MM.1S (cell line): ENCODE data around the gene GEMIN5.
A peak's percentile ranks its signal among the peaks of the same experiment; 100 is the strongest.

ENCODE experiments used
- DNase-seq: peaks from one replicate; pipeline ENCODE4 v3.0.0-alpha.2; 2015
- H2AFZ ChIP-seq: fragments of 300-600 bp; sonication (generic); 2 replicates; pipeline ENCODE4 v1.6.0; 2016; ENCODE audit warnings: antibody characterized with exemption, low read length
- H3F3A ChIP-seq: fragments of 300-600 bp; sonication (generic); 2 replicates; pipeline ENCODE4 v1.6.1; 2016; ENCODE audit warnings: mild to moderate bottlenecking, antibody characterized with exemption, low read length, moderate library complexity, mixed read lengths; ENCODE audit not compliant: insufficient read depth
- H3K27ac ChIP-seq: fragments of 300-600 bp; sonication (generic); 2 replicates; pipeline ENCODE4 v1.5.1; 2016; ENCODE audit warnings: mild to moderate bottlenecking, low read length
- H3K27me3 ChIP-seq: fragments of 300-600 bp; sonication (generic); replicated peaks from 2 replicates; pipeline ENCODE4 v1.6.0; 2016; ENCODE audit warnings: low read length; ENCODE audit not compliant: insufficient read depth
- H3K36me3 ChIP-seq: fragments of 300-600 bp; sonication (generic); replicated peaks from 2 replicates; pipeline ENCODE4 v1.6.1; 2016; ENCODE audit warnings: mild to moderate bottlenecking, low read length, mixed read lengths; ENCODE audit not compliant: insufficient read depth
- H3K4me1 ChIP-seq: fragments of 300-600 bp; sonication (generic); 2 replicates; pipeline ENCODE4 v1.6.1; 2016; ENCODE audit warnings: low read length, mixed read lengths
- H3K4me2 ChIP-seq: fragments of 300-600 bp; sonication (generic); 2 replicates; pipeline ENCODE4 v1.6.0; 2016; ENCODE audit warnings: low read depth, low read length
- H3K4me3 ChIP-seq: fragments of 300-600 bp; sonication (generic); 2 replicates; pipeline ENCODE4 v1.5.1; 2016; ENCODE audit warnings: low read length, mixed read lengths
- H3K79me2 ChIP-seq: fragments of 300-600 bp; sonication (generic); 2 replicates; pipeline ENCODE4 v1.6.1; 2016; ENCODE audit warnings: mixed run types, low read length, mixed read lengths
- H3K9ac ChIP-seq: fragments of 300-600 bp; sonication (generic); 2 replicates; pipeline ENCODE4 v1.6.1; 2016; ENCODE audit warnings: low read length, mixed read lengths
- H3K9me2 ChIP-seq: fragments of 300-600 bp; sonication (generic); replicated peaks from 2 replicates; pipeline ENCODE4 v1.6.1; 2016; ENCODE audit warnings: mild to moderate bottlenecking, low read length, mixed read lengths; ENCODE audit not compliant: insufficient read depth
- H3K9me3 ChIP-seq: fragments of 300-600 bp; sonication (generic); replicated peaks from 2 replicates; pipeline ENCODE4 v1.6.1; 2016; ENCODE audit warnings: mild to moderate bottlenecking, low read length, mixed read lengths; ENCODE audit not compliant: insufficient read depth
- H4K20me1 ChIP-seq: fragments of 300-600 bp; sonication (generic); 2 replicates; pipeline ENCODE4 v1.6.1; 2016; ENCODE audit warnings: mild to moderate bottlenecking, low read length, moderate library complexity, mixed read lengths; ENCODE audit not compliant: insufficient read depth
- EZH2 ChIP-seq: fragments of 300-600 bp; sonication (generic); optimal IDR thresholded peaks from 2 replicates; pipeline ENCODE3; 2017; ENCODE audit warnings: low read depth, mild to moderate bottlenecking, antibody characterized with exemption, low read length, mixed read lengths
- EZH2phosphoT487 ChIP-seq: fragments of 300-600 bp; sonication (generic); IDR thresholded peaks from 2 replicates; pipeline ENCODE4 v1.6.1; 2018; ENCODE audit warnings: antibody characterized with exemption, low read length
- TF ChIP-seq, protein P1 (sequence below): fragments of 300-600 bp; sonication (generic); IDR thresholded peaks from 2 replicates; pipeline ENCODE4 v1.5.1; 2016; ENCODE audit warnings: antibody characterized with exemption, low read length, mixed read lengths

GEMIN5 gene

DNA sequence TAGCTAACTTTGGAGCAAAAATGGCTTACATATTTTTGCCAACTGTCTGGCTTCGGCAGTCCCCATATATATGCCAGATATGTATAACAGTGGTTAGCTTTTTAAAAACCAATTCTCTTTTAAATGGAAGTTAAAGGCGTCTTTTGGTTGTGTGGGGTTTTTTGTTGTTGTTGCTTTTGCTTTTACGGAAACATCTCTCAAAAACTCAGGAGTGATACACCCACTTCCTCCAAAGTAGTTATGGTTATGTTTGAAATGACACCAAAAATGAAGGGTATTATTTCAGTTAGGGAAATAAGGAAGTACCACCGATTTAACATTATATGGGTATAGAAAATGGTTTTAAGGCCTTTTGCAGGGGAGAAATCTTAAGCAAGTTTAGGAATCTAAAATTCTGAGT is 77.2 kb downstream of the GEMIN5 start:
- H3F3A ChIP-seq, result peaks cover 23% of the 10 kb centered on the region; the same call in 1 of the 2 replicates
- H2AFZ ChIP-seq, result no peak overlapping the region
- no peak for TF ChIP-seq EZH2
- TF ChIP-seq, protein P1, sequence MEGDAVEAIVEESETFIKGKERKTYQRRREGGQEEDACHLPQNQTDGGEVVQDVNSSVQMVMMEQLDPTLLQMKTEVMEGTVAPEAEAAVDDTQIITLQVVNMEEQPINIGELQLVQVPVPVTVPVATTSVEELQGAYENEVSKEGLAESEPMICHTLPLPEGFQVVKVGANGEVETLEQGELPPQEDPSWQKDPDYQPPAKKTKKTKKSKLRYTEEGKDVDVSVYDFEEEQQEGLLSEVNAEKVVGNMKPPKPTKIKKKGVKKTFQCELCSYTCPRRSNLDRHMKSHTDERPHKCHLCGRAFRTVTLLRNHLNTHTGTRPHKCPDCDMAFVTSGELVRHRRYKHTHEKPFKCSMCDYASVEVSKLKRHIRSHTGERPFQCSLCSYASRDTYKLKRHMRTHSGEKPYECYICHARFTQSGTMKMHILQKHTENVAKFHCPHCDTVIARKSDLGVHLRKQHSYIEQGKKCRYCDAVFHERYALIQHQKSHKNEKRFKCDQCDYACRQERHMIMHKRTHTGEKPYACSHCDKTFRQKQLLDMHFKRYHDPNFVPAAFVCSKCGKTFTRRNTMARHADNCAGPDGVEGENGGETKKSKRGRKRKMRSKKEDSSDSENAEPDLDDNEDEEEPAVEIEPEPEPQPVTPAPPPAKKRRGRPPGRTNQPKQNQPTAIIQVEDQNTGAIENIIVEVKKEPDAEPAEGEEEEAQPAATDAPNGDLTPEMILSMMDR, result no peak
- no peak for TF ChIP-seq EZH2phosphoT487
- DNase-seq, result no peak
- H3K27ac ChIP-seq, result no peak overlapping the region
- no peak overlapping the region for H3K4me2 ChIP-seq
- H3K4me3 ChIP-seq, result no peak overlapping the region
- peaks cover 25% of the 10 kb centered on the region for H3K4me1 ChIP-seq
- H3K9me2 ChIP-seq, result no peaks in the 10 kb centered on the region
- peaks cover 6% of the 10 kb centered on the region; the same call in 1 of the 2 replicates for H4K20me1 ChIP-seq
- no peaks in the 10 kb centered on the region for H3K27me3 ChIP-seq
- no peak overlapping the region for H3K9ac ChIP-seq
- H3K9me3 ChIP-seq, result no peaks in the 10 kb centered on the region
- peaks cover 10% of the 10 kb centered on the region; the same call in 1 of the 2 replicates for H3K36me3 ChIP-seq
- H3K79me2 ChIP-seq, result peaks cover 73% of the 10 kb centered on the region

- no peak overlapping the region for H2AFZ ChIP-seq
- no peak for DNase-seq
- no peaks in the 10 kb centered on the region for H3K9me3 ChIP-seq
- H3K4me3 ChIP-seq, result peak overlapping the region; percentile 88
- H3K27me3 ChIP-seq, result no peaks in the 10 kb centered on the region
- no peaks in the 10 kb centered on the region for H3K9me2 ChIP-seq
- TF ChIP-seq EZH2phosphoT487 (no peak), EZH2 (no peak)
- TF ChIP-seq, protein P1, result no peak
- H3K36me3 ChIP-seq, result peaks cover 4% of the 10 kb centered on the region; the same call in 1 of the 2 replicates
- peak overlapping the region; percentile 84 for H3K4me2 ChIP-seq
- peaks cover 23% of the 10 kb centered on the region; the same call in 1 of the 2 replicates for H3F3A ChIP-seq
- peaks cover 6% of the 10 kb centered on the region; the same call in 1 of the 2 replicates for H4K20me1 ChIP-seq
- H3K4me1 ChIP-seq, result peaks cover 25% of the 10 kb centered on the region
- no peak overlapping the region for H3K27ac ChIP-seq
- peaks cover 67% of the 10 kb centered on the region for H3K79me2 ChIP-seq
- peak overlapping the region; percentile 85; the same call in 1 of the 2 replicates for H3K9ac ChIP-seq
These were observed 77.9 kb downstream of the GEMIN5 start for GRCh38 chr5:154860123-154860522.

- DNase-seq, result peak; percentile 30
- Histone ChIP-seq H2AFZ (peak overlapping the region; percentile 68), H3K4me2 (peak overlapping the region; percentile 84), H3K9me3 (no peaks in the 10 kb centered on the region), H3K4me3 (peak overlapping the region; percentile 88), H3F3A (peaks cover 23% of the 10 kb centered on the region; the same call in 1 of the 2 replicates), H3K36me3 (no peaks in the 10 kb centered on the region), H3K27ac (peak overlapping the region; percentile 89; the same call in 1 of the 2 replicates), H3K9me2 (no peaks in the 10 kb centered on the region), H3K79me2 (peaks cover 58% of the 10 kb centered on the region), H3K27me3 (no peaks in the 10 kb centered on the region), H3K4me1 (peaks cover 25% of the 10 kb centered on the region), H3K9ac (peak overlapping the region; percentile 85), H4K20me1 (peaks cover 6% of the 10 kb centered on the region; the same call in 1 of the 2 replicates)
- TF ChIP-seq EZH2 (no peak), EZH2phosphoT487 (no peak)
- TF ChIP-seq, protein P1, result no peak
These were observed 78.8 kb downstream of the GEMIN5 start for GRCh38 chr5:154858972-154859871.
